ENCODE results near the gene STOML1. TPM values are rescaled to one million over a fixed set of nuclear protein-coding genes. Genes with fewer than 3 reads are reported as not detected.
"Not testable (repeated sequence)": the region's sequence is repeated elsewhere in the genome, so short reads cannot be mapped to it uniquely, and the experiment has no call there.

STOML1 gene
- total RNA-seq, 2 experiments from 2014 or later: 8.7 to 9.5 TPM

GRCh38 chr15:73983211-73983727 lies 8.8 kb downstream of the STOML1 start:
- Mint-ChIP-seq H3K4me3 (no peak overlapping the region), H3K27me3 (ENCODE audit: low read depth) (no peaks in the 10 kb centered on the region), H3K27ac (peak overlapping the region; percentile 85), H3K9me3 (no peaks in the 10 kb centered on the region), H3K36me3 (ENCODE audit: low read depth) (peaks cover 6% of the 10 kb centered on the region), H3K4me1 (ENCODE audit: low read depth) (peaks cover 53% of the 10 kb centered on the region)
- DNase-seq: no peak
- intact Hi-C loops (cut with micrococcal nuclease): no loop called here
- CTCF ChIA-PET: interaction anchor here (0.5 to 1.3 kb wide), 3 partner anchors 9 to 66 kb away, joined by 3 to 6 read pairs (median 3); no protein-coding TSS in a partner anchor

GRCh38 chr15:73982222-73982962 lies 9.7 kb downstream of the STOML1 start:
- DNase-seq: peak; percentile 87
- H3K4me1 Mint-ChIP-seq (ENCODE audit: low read depth): peaks cover 47% of the 10 kb centered on the region
- H3K27me3 Mint-ChIP-seq (ENCODE audit: low read depth): no peaks in the 10 kb centered on the region
- peak overlapping the region; percentile 85 for H3K27ac Mint-ChIP-seq
- H3K36me3 Mint-ChIP-seq (ENCODE audit: low read depth): peaks cover 6% of the 10 kb centered on the region
- CTCF ChIA-PET: interaction anchor here (1.0 to 2.2 kb wide), 4 partner anchors 9 to 65 kb away, joined by 3 to 13 read pairs (median 5); partner anchors contain the start of gene PML
- no peaks in the 10 kb centered on the region for H3K9me3 Mint-ChIP-seq
- intact Hi-C loops (cut with micrococcal nuclease): loop anchor here (1.0 kb wide), 1 partner anchor 10 kb away; the partner anchor contains the start of gene STOML1
- peak overlapping the region; percentile 62 for H3K4me3 Mint-ChIP-seq

GRCh38 chr15:73981761-73982221 lies 10.3 kb downstream of the STOML1 start:
- Mint-ChIP-seq H3K4me1 (ENCODE audit: low read depth) (peaks cover 43% of the 10 kb centered on the region), H3K36me3 (ENCODE audit: low read depth) (peaks cover 4% of the 10 kb centered on the region), H3K9me3 (no peaks in the 10 kb centered on the region), H3K4me3 (peak overlapping the region; percentile 62), H3K27ac (peak overlapping the region; percentile 85), H3K27me3 (ENCODE audit: low read depth) (no peaks in the 10 kb centered on the region)
- peak; percentile 54 for DNase-seq
- intact Hi-C loops (cut with micrococcal nuclease): loop anchor here (1.0 kb wide), 2 partner anchors 11 to 26 kb away; partner anchors contain the start of gene STOML1
- CTCF ChIA-PET: interaction anchor here (0.6 to 2.2 kb wide), 4 partner anchors 9 to 66 kb away, joined by 3 to 13 read pairs (median 4); partner anchors contain the start of gene PML

- H3K27me3 Mint-ChIP-seq (ENCODE audit: low read depth): no peaks in the 10 kb centered on the region
- H3K27ac Mint-ChIP-seq: no peak overlapping the region
- DNase-seq: no peak
- peaks cover 57% of the 10 kb centered on the region for H3K4me1 Mint-ChIP-seq (ENCODE audit: low read depth)
- H3K9me3 Mint-ChIP-seq: no peaks in the 10 kb centered on the region
- H3K36me3 Mint-ChIP-seq (ENCODE audit: low read depth): peaks cover 4% of the 10 kb centered on the region
- CTCF ChIA-PET: interaction anchor here (0.6 to 2.0 kb wide), 2 partner anchors 14 to 29 kb away, joined by 3 to 7 read pairs; no protein-coding TSS in a partner anchor
- H3K4me3 Mint-ChIP-seq: no peak overlapping the region
- intact Hi-C loops (cut with micrococcal nuclease): loop anchor here (10.0 kb wide), 1 partner anchor 145 kb away; no protein-coding TSS in a partner anchor
Measured at GRCh38 chr15:73979636-73980035, 12.5 kb downstream of the STOML1 start.

GRCh38 chr15:73978896-73979295 lies 13.2 kb downstream of the STOML1 start:
- DNase-seq: no peak
- no peaks in the 10 kb centered on the region for H3K27me3 Mint-ChIP-seq (ENCODE audit: low read depth)
- peaks cover under 1% of the 10 kb centered on the region for H3K36me3 Mint-ChIP-seq (ENCODE audit: low read depth)
- no peak overlapping the region for H3K27ac Mint-ChIP-seq
- CTCF ChIA-PET: interaction anchor here (0.7 to 2.0 kb wide), 3 partner anchors 13 to 75 kb away, joined by 3 to 7 read pairs (median 3); no protein-coding TSS in a partner anchor
- H3K4me3 Mint-ChIP-seq: no peak overlapping the region
- intact Hi-C loops (cut with micrococcal nuclease): loop anchor here (10.0 kb wide), 1 partner anchor 146 kb away; no protein-coding TSS in a partner anchor
- H3K4me1 Mint-ChIP-seq (ENCODE audit: low read depth): peaks cover 55% of the 10 kb centered on the region
- no peaks in the 10 kb centered on the region for H3K9me3 Mint-ChIP-seq

GRCh38 chr15:73975440-73976125 lies 16.5 kb downstream of the STOML1 start:
- intact Hi-C loops (cut with micrococcal nuclease): loop anchor here (10.0 kb wide), 1 partner anchor 149 kb away; no protein-coding TSS in a partner anchor
- H3K27ac Mint-ChIP-seq; H3K9me3 Mint-ChIP-seq; H3K27me3 Mint-ChIP-seq (ENCODE audit: low read depth); H3K36me3 Mint-ChIP-seq (ENCODE audit: low read depth): not testable (repeated sequence)
- Mint-ChIP-seq H3K4me3 (peak overlapping the region; percentile 14), H3K4me1 (ENCODE audit: low read depth) (peaks cover 38% of the 10 kb centered on the region)
- CTCF ChIA-PET: interaction anchor here (1.2 to 11.1 kb wide), 5 partner anchors 8 to 74 kb away, joined by 3 to 167 read pairs (median 6); partner anchors contain the start of genes PML and STOML1
- DNase-seq: peak; percentile 79

GRCh38 chr15:73973683-73974200 lies 18.4 kb downstream of the STOML1 start:
- not testable (repeated sequence) for H3K36me3 Mint-ChIP-seq (ENCODE audit: low read depth); H3K4me3 Mint-ChIP-seq; H3K9me3 Mint-ChIP-seq; H3K27me3 Mint-ChIP-seq (ENCODE audit: low read depth); H3K27ac Mint-ChIP-seq; DNase-seq
- CTCF ChIA-PET: interaction anchor here (0.6 to 11.1 kb wide), 23 partner anchors 8 to 574 kb away, joined by 3 to 167 read pairs (median 6); partner anchors contain the start of genes PML and STOML1
- peaks cover 31% of the 10 kb centered on the region for H3K4me1 Mint-ChIP-seq (ENCODE audit: low read depth)
- intact Hi-C loops (cut with micrococcal nuclease): loop anchor here (1.0 to 10.0 kb wide), 6 partner anchors 19 to 349 kb away; partner anchors contain the start of gene STOML1

GRCh38 chr15:73972984-73973682 lies 19.0 kb downstream of the STOML1 start:
- Mint-ChIP-seq H3K27ac (no peak overlapping the region), H3K9me3 (no peaks in the 10 kb centered on the region), H3K4me3 (peak overlapping the region; percentile 15), H3K27me3 (ENCODE audit: low read depth) (no peaks in the 10 kb centered on the region), H3K4me1 (ENCODE audit: low read depth) (peaks cover 31% of the 10 kb centered on the region), H3K36me3 (ENCODE audit: low read depth) (no peaks in the 10 kb centered on the region)
- CTCF ChIA-PET: interaction anchor here (0.6 to 11.1 kb wide), 33 partner anchors 8 to 1205 kb away, joined by 3 to 167 read pairs (median 6); partner anchors contain the start of genes PML and STOML1
- intact Hi-C loops (cut with micrococcal nuclease): loop anchor here (1.0 to 10.0 kb wide), 6 partner anchors 19 to 349 kb away; partner anchors contain the start of gene STOML1
- peak; percentile 92 for DNase-seq

- Mint-ChIP-seq H3K27ac (no peak overlapping the region), H3K9me3 (no peaks in the 10 kb centered on the region), H3K27me3 (ENCODE audit: low read depth) (no peaks in the 10 kb centered on the region), H3K36me3 (ENCODE audit: low read depth) (no peaks in the 10 kb centered on the region), H3K4me3 (no peak overlapping the region), H3K4me1 (ENCODE audit: low read depth) (peaks cover 33% of the 10 kb centered on the region)
- CTCF ChIA-PET: interaction anchor here (0.6 to 11.1 kb wide), 4 partner anchors 11 to 355 kb away, joined by 3 to 167 read pairs (median 4); no protein-coding TSS in a partner anchor
- no peak for DNase-seq
- intact Hi-C loops (cut with micrococcal nuclease): no loop called here
Measured at GRCh38 chr15:73969151-73969759, 22.8 kb downstream of the STOML1 start.

GRCh38 chr15:73968461-73968860 lies 23.6 kb downstream of the STOML1 start:
- Mint-ChIP-seq H3K27me3 (ENCODE audit: low read depth) (no peaks in the 10 kb centered on the region), H3K9me3 (no peaks in the 10 kb centered on the region), H3K4me1 (ENCODE audit: low read depth) (peaks cover 32% of the 10 kb centered on the region), H3K36me3 (ENCODE audit: low read depth) (no peaks in the 10 kb centered on the region), H3K4me3 (no peak overlapping the region), H3K27ac (no peak overlapping the region)
- CTCF ChIA-PET: interaction anchor here (1.2 to 11.1 kb wide), 3 partner anchors 10 to 81 kb away, joined by 3 to 167 read pairs (median 4); no protein-coding TSS in a partner anchor
- DNase-seq: no peak
- intact Hi-C loops (cut with micrococcal nuclease): no loop called here

Data from activated naive CD4-positive, alpha-beta T cell treated with anti-CD3 and anti-CD28 coated beads for 36 hours (primary cell).